Fibroblast of gingiva (primary cell): ENCODE results near the gene CLMN.

Source experiments
- DNase-seq: peaks from one replicate; pipeline ENCODE4 v3.0.0-alpha.2; 2011; ENCODE audit warnings: low read depth

The CLMN gene

DNA sequence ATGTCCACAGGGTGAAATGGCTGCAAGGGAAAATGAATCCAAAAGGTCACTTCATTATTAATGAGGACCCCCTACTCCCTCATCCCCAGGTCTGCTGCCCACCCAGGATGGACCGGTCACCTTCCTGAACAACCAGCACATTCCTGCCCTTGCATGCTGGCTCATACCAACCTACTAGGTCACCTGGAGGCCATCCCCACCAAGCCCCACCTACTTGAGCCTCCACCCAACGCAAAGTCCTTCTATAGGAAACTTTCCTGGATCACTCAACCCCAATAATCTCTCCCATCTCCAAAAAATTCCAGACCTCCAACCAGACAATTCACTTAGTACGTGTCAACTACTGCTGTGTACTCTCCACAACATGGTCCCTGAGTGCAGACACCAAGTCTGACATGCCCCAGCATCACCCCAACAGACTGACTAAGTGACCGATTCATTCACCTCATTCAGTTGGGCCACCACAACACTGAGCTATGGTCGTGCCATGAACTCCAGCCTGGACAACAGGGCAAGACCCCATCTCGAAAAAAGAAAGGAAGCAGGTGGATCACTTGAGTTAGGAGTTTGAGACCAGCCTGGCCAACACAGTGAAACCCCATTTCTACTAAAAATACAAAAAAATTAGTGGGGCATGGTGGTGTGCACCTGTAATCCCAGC lies 18.1 kb downstream of the CLMN start:
- DNase-seq: no peak

DNA sequence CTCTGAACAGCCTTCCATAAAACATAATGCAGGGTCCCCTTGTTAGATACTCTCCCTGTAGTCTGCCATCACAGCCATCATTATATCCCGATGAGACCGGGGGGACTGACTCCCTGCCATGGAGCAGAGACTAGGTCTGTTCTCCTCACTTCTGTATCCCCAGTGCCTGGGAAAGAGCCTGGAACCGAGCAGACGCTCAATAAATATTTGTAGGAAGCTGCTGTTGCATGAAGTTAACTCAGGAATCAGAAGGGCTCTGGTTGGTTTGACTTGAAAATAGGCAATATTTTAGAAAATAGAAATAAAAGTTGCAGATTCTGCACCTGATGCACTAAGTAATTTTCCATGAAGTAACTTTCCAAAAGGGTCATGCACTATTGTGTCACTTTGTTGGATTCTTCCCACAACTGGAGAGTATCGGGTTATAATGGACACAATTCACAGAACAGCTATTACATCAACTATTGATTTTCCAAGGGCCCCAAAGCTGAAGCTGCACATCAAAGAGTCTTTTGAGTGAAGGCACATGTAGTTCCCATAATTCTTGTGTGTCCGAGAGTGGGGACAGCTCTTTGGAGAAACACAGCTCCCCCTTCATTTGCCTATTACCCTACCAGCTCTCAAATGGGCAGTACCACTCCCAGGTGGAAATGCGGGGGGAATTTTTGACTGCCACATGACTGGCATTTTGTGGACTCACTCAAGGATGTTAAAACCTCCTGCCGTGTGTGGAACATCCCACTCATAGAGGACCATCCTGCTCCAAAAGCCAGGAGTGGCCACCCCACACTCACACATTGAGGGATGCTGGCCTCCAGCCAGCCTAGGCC lies 18.8 kb downstream of the CLMN start:
- DNase-seq: no peak

DNA sequence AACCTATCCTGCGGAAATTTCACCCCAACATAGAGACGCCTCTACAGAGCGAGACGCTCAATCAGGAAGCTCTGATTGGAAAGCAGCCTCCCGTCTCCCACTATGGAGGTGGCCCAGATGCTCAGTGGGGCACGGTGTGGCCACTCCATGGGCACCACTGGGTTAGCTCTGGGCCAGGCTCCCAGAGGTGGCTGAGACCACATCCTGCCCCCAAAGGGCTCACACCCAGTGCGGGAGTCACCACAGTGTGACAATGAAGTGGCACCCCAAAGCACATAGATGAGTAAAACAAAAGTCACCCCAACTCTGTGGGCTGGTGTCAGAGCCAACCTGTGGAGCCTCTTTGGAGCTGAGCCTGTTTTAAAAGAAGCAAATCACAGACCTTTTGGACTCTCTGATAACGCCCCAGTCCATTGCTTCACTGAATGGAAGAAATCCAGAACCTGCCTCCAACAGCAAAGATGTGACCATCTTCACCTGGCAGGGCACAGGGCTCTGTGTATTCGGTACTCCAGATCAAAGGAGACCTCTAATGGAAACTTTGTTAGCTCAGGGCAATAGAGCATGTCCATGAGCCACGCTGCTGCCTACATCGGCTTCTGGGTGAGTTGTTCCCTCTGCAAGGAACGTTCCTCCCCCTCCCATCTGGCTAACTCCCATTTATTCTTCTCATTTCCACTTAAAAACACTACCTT lies 19.6 kb downstream of the CLMN start:
- DNase-seq: no peak

DNA sequence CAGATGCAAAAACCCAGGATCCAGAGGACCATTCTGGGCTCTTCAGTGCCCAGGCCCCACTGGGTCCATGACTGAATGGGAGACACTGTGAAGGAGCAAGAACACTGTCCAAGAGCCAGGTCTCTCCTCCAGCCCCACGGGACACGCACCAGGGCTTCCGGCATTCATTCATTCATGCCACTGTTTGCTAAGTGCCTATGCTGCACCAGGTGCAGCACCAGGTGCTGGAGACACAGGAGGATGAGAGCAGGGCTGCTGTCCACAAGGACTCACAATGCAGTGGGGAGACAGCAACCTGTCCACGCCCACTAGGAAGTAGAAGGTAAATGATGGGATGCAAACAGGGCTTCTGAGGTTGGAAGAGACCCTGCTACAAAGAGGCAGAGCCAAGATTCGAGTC lies 20.4 kb downstream of the CLMN start:
- DNase-seq: no peak

DNA sequence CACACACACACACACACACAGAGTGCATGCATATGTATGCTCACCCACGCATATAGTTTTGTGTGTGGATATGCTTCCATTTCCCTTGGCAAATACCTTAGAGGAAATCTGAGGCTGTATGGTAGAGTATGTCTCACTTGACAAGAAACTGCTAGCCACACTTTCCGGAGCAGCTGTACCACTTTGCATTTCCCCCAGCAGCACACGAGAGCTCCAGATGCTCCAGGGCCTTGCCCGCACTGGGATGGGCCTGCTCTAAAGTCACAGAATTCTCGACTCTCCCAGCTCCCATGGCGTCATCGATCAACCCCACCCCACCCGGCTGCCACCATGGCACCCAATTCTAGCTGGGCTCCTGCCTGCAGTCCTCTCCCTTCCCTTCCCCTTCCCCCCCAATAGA lies 21.9 kb downstream of the CLMN start:
- no peak for DNase-seq

DNA sequence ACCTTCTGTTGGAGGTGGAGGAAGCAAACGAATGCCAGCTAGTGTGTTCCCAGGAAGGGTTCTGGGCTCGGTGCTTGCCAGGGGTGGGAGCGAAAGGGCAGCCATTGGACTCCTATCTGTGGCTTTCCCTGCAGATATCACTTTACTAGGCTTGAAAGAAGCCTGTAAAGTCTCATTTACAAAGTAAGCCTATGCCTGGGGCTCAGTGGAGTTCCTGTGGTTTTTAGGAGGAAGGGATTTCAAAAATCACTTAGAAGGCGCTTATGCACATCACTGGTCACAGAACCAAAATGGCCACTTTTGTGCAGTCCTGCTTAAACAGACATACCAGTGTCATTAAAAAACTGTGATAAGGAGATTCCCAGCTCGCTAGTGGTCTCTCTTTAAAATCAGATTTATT lies 22.7 kb downstream of the CLMN start:
- DNase-seq: no peak

DNA sequence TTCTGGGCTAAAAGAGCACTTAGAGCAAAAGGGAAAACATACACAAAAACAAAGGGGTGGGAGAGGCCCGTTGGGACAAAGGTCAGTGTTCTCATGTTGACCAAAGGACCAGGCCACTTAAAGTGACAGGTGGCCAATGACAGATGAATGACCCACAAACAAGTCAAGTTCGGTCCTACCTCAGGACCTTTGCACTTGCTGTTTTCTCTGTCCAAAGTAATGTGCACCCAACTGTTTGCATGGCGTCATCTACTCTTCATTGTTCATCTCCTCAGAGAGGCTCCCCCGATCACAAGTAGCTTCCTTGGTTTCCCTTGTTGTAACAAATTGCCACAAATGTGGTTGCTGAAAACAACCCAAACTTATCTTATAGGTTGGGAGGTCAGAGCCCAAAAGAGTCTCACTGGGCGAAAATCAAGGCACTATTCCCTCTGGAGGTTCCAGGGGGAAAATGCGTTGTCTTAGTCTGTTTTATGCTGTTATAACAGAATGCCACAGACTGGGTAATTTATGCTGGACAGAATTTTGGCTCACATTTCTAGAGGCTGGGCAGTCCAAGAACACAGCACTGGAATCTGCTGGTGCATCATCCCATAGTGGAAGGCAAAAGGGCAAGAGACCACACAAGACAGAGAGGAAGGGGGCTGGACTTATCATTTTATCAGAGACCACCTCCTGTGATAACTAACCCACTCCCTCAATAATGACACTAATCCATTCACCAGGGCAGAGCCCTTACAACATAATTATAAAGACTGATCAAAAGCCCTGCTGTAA lies 23.9 kb downstream of the CLMN start:
- no peak for DNase-seq

DNA sequence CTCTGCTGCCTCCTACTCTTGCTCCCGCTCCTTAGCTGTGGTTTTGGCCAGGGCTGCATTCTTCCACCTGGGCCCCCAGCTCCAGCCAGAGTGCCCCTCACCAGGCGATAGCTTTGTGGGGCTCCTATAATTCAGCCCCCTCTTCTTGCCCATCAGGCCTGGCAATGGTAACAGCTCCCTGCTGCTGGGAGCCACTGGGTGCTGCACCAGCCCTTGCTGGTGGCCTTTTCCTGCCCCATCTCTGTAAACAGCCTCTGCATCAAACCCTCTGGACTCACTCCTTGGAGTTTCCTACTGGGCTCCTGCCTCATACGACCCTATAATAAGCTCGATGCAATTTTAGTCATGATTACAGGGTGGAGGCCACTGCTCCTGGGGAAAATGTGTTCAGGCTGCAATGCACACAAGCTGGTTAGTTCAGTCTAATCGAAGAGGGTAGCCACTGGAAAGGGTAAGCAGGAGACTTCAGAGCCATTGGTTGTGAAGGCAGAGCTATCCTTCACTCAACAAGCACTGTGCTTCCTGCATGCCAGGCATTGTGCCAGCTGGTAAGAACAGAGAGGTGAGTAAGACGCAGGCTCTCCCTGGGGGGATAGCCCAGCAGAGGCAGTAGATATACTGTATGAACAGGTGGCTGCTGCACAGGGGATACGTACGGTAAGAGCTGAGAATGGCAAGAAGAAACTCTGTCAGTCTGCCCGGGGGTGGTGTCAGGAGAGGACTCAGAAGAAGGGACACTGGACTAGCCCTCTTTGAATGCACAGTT lies 24.7 kb downstream of the CLMN start:
- DNase-seq: no peak

DNA sequence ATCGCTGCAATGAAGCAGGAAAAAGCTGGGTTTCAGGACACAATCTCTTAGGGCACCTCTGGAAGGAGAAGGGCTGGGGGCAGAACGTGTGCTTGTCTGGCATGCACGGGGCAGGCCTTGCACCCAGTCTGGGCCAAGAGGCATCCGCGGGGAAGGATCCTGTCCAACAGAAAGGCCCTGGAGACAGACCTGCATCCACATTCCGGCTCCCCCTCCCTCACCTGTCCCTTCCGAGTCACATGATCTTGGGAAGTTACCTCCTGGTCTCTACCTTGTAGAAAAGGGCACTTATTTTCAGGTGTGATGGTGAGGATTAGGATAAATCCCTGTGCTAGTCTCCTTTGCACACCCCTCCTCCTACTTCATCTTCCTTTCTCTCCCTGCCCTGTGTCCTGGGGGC lies 25.4 kb downstream of the CLMN start:
- DNase-seq: no peak

DNA sequence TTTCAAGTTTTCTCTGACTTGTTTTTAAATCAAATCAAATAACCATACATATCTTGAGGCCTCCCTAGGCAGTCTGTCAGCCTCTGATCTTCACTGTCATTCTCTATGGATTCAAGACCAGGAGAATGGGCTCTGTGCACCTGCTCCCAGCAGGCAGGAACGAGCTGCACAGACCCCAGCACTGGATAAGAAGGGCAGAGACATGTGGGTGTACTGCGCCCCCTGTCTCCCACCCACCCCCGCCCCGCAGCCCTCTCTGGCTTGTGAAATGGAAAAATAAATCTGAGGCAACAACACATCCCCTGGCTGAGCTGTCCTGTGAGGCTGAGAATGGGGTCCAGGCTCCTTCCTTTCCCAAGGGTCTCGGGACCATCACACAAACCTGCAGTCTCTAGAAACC lies 26.3 kb downstream of the CLMN start:
- no peak for DNase-seq

DNA sequence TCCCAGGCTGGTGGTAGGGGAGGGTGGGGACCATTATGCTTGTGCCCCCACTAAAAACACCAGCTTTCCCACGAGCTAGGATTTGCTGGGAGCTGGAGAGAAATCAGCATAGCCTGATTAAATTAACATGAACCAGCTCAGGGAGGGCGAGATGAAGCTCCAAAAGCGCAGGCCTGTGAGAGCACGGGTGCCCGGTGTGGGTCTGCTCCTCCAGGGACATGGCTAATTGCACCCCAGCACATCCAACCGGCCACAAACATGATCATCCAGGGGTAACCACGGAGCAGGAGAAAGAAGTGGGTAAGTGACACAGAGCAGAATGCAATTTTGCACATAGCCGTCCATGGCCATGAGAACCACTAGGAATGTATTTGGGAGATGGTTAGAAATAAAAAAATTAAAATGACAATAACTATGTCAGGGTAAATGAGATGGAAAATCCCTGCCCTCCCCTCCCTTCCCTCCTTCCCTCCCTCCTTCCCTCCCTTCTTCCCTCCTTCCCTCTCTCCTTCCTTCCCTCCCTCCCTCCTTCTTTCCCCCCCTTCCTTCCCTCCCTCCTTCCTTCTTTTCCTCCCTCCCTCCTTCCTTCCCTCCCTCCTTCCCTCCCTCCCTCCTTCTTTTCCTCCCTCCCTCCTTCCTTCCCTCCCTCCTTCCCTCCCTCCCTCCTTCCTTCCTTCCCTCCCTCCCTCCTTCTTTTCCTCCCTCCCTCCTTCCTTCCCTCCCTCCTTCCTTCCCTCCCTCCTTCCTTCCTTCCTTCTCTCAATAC lies 26.9 kb downstream of the CLMN start:
- DNase-seq: no peak

DNA sequence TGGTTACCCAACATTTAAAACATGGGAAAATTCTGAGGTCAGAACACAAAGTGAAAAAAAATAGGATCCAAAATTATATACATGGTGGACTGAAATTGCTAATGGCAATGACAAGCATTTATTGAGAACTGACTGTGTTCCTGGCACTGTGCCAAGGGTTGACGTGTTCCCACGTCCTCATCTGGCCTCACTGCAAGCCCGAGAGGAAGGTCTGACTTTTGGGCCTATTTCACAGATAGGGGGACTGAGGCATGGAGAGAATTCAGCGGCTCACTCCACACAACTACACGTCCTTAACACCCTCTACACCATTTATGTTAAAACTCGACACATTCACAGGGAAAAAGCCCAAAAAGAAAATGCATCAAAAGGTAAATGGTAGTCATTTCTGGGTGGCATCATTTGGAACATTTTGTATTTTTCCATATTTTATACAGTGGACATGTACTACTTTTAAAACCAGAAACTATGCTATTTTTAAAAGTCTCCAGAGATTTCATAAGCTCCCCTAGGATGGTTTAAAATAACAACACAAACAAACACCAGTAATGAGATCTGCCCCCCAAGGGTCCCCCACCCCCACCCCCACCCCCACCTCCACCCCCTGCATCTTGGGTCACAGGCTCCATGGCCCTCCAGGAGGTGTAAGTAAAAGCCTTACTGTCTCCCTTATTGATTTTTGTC lies 27.7 kb downstream of the CLMN start:
- peak; percentile 14 for DNase-seq

DNA sequence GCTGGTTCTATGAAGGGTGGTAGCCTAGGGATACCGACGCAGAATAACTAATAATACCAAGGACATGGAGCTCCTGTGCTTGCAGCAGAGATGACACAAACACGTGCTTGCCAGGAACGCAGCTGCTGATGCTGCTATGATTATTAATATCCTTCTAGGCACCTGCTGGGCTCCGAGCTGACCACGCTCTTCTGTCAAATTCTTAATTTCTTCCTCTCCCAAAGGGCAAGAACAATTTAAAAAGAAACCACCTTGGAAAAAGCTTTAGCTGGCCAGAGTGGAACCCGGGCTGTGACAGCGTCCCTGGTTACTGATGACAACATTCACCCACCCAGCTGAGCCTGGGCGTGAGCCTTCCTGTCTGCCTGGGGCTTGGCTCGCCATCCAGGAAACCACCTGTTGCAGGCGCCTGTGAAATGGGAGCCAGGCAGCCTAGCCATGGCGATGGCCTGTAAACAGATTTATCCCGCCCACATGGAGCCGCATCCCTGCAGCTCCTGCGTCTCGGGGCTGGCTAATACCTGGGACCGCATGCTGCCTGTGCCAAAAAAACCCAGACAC lies 28.8 kb downstream of the CLMN start:
- no peak for DNase-seq

DNA sequence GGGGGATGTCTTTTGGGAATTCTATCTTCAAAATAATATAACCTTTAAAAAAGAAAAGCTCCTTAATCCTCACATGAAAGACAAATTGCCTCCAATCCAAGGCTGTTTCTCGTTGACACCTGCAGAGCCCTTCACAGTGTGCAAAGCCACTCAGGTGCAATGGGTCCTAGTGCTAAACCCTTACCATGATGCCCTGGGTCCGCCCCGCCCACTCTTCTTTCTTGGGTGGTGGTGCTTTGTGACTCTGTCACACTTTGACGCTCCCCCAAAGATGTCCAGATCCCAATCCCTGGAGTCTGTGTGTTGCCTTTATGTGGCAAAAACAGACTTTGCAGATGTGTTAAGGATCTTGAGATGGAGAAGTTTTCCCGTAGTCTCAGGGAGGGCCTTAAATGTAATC lies 29.7 kb downstream of the CLMN start:
- no peak for DNase-seq

DNA sequence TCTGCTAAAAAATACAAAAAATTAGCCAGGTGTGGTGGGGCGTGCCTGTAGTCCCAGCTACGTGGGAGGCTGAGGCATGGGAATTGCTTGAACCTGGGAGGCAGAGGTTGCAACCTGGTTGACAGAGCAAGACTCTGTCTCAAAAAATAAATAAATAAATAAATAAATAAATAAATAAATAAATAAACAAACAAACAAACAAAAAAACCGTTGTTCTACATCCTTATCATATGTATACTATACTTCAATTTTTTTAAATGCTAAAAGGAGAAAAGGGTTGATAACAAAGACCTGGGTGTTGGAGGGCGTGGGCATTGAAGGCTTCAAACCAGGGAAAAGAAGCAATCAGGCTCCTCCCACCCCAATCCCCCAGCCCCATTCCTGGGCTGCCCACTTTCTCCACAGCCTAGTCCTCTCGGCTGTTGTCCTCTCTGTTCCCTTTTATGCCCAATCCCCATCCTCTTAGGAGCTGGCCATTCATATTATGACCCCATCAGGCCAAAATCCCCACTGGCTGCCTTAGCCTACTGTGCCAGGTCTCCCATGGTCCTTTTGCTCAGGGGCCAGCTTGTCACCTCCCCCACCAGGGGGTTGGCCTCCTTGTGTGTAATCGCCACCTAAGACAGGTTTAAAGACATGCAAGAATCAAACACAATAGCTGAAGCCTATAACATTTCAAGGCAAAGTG lies 30.2 kb downstream of the CLMN start:
- no peak for DNase-seq

DNA sequence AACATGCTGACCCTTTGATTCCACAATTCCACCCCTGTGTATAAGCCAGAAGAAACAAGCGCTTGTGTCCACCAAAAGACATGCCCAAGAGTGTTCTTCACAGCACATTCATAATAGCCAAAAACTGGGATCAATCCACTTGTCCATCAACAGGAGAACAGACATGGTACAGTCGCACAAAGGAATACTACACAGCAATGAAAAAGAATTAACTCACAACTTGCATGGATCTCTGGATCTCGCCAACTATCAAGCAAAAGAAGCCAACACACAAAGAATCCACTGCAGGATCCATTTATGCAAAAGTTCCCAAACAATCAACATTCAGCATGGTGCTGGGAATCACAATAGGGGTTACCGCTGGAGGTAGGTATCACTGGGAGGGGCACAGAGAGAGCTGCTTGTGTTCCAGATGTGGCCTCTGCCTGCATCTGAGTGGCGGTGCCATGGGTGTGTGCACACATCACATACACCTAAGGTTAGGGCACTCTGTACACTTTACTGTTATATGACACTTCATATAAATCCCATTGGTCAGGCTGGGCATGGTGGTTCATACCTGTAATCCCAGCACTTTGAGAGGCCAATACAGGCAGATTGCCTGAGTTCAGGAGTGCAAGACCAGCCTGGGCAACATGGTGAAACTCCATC lies 30.9 kb downstream of the CLMN start:
- DNase-seq: no peak

DNA sequence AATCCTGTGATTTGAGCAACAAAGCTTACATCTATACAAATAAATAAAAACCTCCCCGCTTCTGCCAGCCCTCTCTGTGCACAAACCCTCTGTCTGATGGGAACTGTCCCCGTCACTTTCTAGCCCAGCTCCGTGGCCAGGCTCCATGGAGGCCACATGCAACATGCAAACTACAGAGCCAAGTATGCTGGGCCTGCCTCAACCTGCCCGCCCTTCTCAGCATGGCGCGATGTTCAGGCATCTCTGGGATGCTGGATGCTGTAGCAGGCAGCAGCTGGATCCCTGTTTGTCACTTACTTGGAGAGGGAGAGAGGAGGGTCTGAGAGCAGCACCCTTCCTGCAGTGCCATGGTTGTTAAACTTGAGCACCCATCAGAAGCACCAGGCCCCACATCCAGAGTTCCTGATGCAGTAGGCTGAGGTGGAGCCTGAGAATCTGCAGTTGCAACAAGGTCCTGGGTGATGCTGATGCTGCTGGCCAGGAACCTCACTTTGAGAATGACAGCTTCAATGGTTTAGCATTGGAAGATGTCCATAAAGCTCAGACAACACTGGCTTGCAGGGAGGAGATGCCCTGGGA lies 32.4 kb downstream of the CLMN start:
- DNase-seq: no peak

DNA sequence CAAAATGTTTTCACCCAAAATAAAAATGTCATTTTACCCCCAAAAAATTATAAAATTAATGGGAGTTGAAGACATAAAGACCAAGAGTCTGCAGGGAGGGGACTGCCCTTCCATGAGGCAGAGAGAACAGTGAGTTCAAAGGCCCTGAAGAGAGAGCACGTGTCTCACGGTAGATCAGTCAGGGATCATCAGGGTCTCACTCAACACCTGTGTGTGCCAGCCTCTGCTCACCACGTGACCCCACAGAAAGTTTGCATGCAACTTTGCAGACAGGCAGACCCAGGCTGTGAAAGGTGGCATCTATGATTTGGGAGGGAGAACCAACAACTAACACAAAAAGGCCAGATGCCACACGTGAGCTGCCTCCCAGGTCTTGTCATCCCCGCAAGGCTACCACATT lies 33.1 kb downstream of the CLMN start:
- DNase-seq: no peak
